Stimulated activated CD8-positive, alpha-beta memory T cell treated with anti-CD3 and anti-CD28 coated beads, Interleukin-7, amount 100 ng/mL, for 1 hour (primary cell): ENCODE data around the gene FAM107B.

ENCODE experiments used
- DNase-seq, 2 donors: peaks; one replicate each; pipeline ENCODE4 v3.0.0-alpha.2; 2020; ENCODE audit warnings: low read depth in 2 of 2

Gene FAM107B

GRCh38 chr10:14776546-14776945 lies 1.8 kb upstream of the FAM107B start:
- no peak for DNase-seq

GRCh38 chr10:14775656-14776055 lies 959 bp upstream of the FAM107B start:
- no peak for DNase-seq

- DNase-seq, result no peak
These were observed 500 bp downstream of the FAM107B start for GRCh38 chr10:14774214-14774580.

- DNase-seq, result no peak
These were observed 1.0 kb downstream of the FAM107B start for GRCh38 chr10:14773551-14774213.

- DNase-seq, result no peak
These were observed 2.3 kb downstream of the FAM107B start for GRCh38 chr10:14772399-14772798.

GRCh38 chr10:14770927-14771326 lies 3.8 kb downstream of the FAM107B start:
- no peak for DNase-seq

GRCh38 chr10:14761372-14761771 lies 13.3 kb downstream of the FAM107B start:
- no peak for DNase-seq

GRCh38 chr10:14758994-14759664 lies 15.6 kb downstream of the FAM107B start:
- DNase-seq, result no peak

- no peak for DNase-seq
These were observed 16.2 kb downstream of the FAM107B start for GRCh38 chr10:14758451-14758850.

GRCh38 chr10:14757986-14758385 lies 16.7 kb downstream of the FAM107B start:
- no peak for DNase-seq

GRCh38 chr10:14757394-14757793 lies 17.3 kb downstream of the FAM107B start:
- DNase-seq, result no peak

GRCh38 chr10:14753441-14753840 lies 21.3 kb downstream of the FAM107B start:
- DNase-seq, result no peak

GRCh38 chr10:14751921-14752320 lies 22.8 kb downstream of the FAM107B start:
- no peak for DNase-seq

- DNase-seq, result no peak
These were observed 23.4 kb downstream of the FAM107B start for GRCh38 chr10:14751014-14751896.

GRCh38 chr10:14749070-14749809 lies 25.5 kb downstream of the FAM107B start:
- DNase-seq, result no peak

- DNase-seq, result no peak
These were observed 26.3 kb downstream of the FAM107B start for GRCh38 chr10:14748441-14748840.

GRCh38 chr10:14742815-14743214 lies 31.9 kb downstream of the FAM107B start:
- no peak for DNase-seq

GRCh38 chr10:14742382-14742781 lies 32.3 kb downstream of the FAM107B start:
- no peak for DNase-seq

GRCh38 chr10:14740684-14741247 lies 33.9 kb downstream of the FAM107B start:
- no peak for DNase-seq

- no peak for DNase-seq
These were observed 36.7 kb downstream of the FAM107B start for GRCh38 chr10:14737808-14738545.

GRCh38 chr10:14736600-14737081 lies 38.1 kb downstream of the FAM107B start:
- DNase-seq, result no peak
